Left lung (tissue), 10 donors: ENCODE measurements around the gene CDPF1. TPM values are rescaled to one million over a fixed set of nuclear protein-coding genes. Genes with fewer than 3 reads are reported as not detected.

Source experiments
- ATAC-seq: fragments of 200-7000 bp; cut with Tn5 transposase; one replicate; pipeline ENCODE4 v1.9.1; 2020; ENCODE audit warnings: moderate library complexity
- DNase-seq, 4 donors: peaks; one replicate each; pipeline ENCODE4 v3.0.0-alpha.2; 2013 to 2020
- H3K27ac ChIP-seq, 2 donors: fragments of 200-600 bp; sonication (generic) in 1 of 2; one replicate each; pipeline versions ENCODE4 v1.5.0 to v1.8.0; 2020 to 2021
- H3K27me3 ChIP-seq, 2 donors: fragments of 200-600 bp; sonication (generic) in 1 of 2; one replicate each; pipeline versions ENCODE4 v1.5.0 to v1.8.0; 2020 to 2021
- H3K36me3 ChIP-seq, 2 donors: fragments of 200-600 bp; sonication (generic) in 1 of 2; one replicate each; pipeline versions ENCODE4 v1.5.0 to v1.8.0; 2020 to 2021
- H3K4me1 ChIP-seq, 2 donors: fragments of 200-600 bp; one replicate each; pipeline ENCODE4 v1.8.0; 2021
- H3K4me3 ChIP-seq, 2 donors: fragments of 200-600 bp; sonication (generic) in 1 of 2; one replicate each; pipeline versions ENCODE4 v1.5.0 to v1.8.0; 2020 to 2021; ENCODE audit warnings: mild to moderate bottlenecking in 1 of 2
- H3K9me3 ChIP-seq, 2 donors: fragments of 200-600 bp; sonication (generic) in 1 of 2; one replicate each; pipeline versions ENCODE4 v1.5.0 to v1.8.0; 2020 to 2021
- intact Hi-C, 2 donors: fragments of 100-400 bp; cut with DNase I; formaldehyde crosslinking; loops; one replicate each; pipeline versions ENCODE4 v1.11.2 to v1.14.2; 2022
- polyA plus RNA-seq, 6 donors: library from polyadenylated mRNA; unstranded; fragments of 120-200 nt; gene quantifications; one replicate each; pipeline ENCODE4 v1.2.1, GENCODE V29; 2013; ENCODE audit not compliant: insufficient read length in 6 of 6
- total RNA-seq, 2 donors: library from RNA; stranded (reverse); fragmentation: NEBNext Ultra II Directional; extraction: Animal tissue kit (Norgen Biotek cat#: 25700); gene quantifications; one replicate each; pipeline ENCODE4 v1.2.1, GENCODE V29; 2021
- TF ChIP-seq, protein P1 (sequence below), 2 donors: fragments of 200-600 bp; sonication (generic) in 1 of 2; IDR thresholded peaks; one replicate each; pipeline versions ENCODE4 v1.5.0 to v1.8.0; 2021; ENCODE audit warnings: antibody characterized with exemption in 2 of 2
- donor health status: DM: no; HTN: yes; CAD: no.
- donor health status: DM: no; HTN: no; CAD: no.

The CDPF1 gene
- total and polyA plus RNA-seq, 8 donors = 7.7 to 13.5 (median 11.3) TPM

DNA sequence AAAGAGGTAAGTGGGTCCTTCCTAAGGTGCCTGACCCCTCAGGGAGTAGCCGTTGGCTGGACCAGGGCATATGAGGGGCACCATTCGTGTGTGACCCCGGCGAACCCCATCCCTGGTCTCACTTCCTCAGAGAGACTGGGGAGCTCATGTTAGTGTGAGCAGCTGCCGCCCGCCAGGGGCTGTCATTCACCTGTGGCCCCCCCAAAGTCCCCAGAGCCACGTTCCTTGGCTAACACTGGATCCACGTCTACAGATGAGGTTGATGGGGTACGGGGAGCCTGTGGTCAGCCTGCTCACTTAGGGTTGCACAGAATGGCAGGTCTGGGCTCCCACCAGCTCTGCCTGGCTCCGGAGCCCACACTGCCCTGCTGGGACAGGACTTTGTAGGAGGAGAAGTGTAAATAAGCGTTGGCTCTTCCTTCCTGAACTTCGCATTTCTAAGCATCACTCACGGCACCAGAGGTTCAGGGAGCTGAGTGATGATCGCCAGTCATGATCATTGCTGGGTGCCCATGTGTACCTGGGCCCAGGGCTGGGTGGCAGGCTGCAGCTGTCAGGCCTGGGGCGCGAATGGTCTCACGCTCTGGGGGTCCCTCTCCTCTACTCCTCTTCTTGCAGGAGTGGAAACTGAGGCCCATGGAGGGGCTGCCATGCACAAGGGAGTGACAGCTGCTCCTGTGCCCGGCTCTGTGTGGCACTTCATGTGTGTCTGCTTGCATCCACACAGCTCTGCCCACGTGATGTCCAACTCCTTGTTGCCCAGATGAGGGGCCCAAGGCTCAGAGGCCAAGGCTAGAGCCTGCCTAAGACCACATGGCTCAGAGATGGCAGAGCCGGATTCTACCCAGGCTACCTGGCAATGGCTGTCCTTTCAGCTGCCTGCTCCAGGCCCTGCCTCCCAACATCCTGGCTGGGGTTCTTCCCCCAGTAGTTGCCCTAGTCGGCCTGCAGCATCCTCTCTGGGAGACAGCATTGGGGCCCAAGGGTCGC, 28.9 kb upstream of the CDPF1 start:
- H3K27ac ChIP-seq = no peak overlapping the region
- peaks cover 0 to 96% of the 10 kb centered on the region in 2 donors for H3K36me3 ChIP-seq
- TF ChIP-seq, protein P1, sequence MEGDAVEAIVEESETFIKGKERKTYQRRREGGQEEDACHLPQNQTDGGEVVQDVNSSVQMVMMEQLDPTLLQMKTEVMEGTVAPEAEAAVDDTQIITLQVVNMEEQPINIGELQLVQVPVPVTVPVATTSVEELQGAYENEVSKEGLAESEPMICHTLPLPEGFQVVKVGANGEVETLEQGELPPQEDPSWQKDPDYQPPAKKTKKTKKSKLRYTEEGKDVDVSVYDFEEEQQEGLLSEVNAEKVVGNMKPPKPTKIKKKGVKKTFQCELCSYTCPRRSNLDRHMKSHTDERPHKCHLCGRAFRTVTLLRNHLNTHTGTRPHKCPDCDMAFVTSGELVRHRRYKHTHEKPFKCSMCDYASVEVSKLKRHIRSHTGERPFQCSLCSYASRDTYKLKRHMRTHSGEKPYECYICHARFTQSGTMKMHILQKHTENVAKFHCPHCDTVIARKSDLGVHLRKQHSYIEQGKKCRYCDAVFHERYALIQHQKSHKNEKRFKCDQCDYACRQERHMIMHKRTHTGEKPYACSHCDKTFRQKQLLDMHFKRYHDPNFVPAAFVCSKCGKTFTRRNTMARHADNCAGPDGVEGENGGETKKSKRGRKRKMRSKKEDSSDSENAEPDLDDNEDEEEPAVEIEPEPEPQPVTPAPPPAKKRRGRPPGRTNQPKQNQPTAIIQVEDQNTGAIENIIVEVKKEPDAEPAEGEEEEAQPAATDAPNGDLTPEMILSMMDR (IDR thresholded peaks at IDR 0.05) = no peak
- ATAC-seq = no peak
- intact Hi-C loops = no loop called here
- H3K4me3 ChIP-seq = no peak overlapping the region
- DNase-seq = no peak
- H3K9me3 ChIP-seq = no peaks in the 10 kb centered on the region
- H3K27me3 ChIP-seq = no peaks in the 10 kb centered on the region
- H3K4me1 ChIP-seq = peaks cover 0 to 12% of the 10 kb centered on the region in 2 donors

DNA sequence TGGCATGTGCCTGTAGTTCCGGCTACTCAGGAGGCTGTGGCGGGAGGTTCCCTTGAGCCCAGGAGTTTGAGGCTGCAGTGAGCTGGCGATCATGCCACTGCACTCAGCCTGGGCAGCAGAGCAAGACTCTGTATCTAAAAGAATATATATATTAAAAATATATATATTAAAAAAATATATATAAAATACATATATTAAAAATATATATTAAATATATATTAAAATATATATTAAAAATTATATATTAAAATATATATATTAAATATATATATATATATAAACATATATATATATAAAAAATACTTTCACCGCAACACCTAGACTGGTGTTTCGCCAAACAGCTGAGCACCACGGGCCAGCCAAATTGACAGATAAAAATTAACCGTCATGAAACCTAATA, 26.5 kb upstream of the CDPF1 start:
- TF ChIP-seq, protein P1 (IDR thresholded peaks at IDR 0.05) = no peak
- Histone ChIP-seq H3K4me1 (peaks cover 0 to 12% of the 10 kb centered on the region in 2 donors), H3K36me3 (peaks cover 0 to 96% of the 10 kb centered on the region in 2 donors), H3K27ac (no peak overlapping the region), H3K4me3 (no peak overlapping the region), H3K27me3 (no peaks in the 10 kb centered on the region), H3K9me3 (no peaks in the 10 kb centered on the region)
- intact Hi-C loops = no loop called here
- DNase-seq (no peak), ATAC-seq (no peak)

DNA sequence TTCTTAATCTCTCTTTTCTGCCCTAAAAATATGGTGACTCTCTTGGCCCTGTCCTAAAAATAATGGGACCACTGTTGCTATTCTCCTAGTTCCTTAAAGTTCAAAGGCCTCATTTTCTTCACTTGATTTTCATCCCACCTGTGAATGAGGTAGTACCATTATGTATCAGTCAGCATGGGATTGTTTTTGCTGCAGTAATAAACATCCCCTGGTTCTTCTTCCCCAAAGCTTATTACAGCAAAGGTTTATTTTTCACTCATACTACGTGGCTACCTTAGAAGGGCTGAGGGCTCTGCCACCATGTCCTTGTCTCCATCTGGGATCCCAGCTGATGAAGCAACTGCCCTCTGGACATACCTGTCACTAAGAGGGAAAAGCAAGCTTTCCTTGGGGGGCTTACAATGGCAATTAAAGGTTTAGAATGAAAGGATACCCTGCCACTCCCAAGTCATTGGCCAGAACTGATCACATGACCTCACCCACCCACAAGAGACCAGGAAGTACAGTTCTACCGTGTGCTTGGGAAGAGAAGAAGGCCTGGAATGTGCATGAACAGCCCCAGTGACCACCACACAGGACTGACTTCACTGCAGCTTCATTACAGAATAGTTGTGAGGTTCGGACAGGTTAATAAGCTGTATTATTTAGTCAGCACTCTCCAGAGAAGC, 25.5 kb upstream of the CDPF1 start:
- H3K36me3 ChIP-seq = peaks cover 0 to 91% of the 10 kb centered on the region in 2 donors

DNA sequence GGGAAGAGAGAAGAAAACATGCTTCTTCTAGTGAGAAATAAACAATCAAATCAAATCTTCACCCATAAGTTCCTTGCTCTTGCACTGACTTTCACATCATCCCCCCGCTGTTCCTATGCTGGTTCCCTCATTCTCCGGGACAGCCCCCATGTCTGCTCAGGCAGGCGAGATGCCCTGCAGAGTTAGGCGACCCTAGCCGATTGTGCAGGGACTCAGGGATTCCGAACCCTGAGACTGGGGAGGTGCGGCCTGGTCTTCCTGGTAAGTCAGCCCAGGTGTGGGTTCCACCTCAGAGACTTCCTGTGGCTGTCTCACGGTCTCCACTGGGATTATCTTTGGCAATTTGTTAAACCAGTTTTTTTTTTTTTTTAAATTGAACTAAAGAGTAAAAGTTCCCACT, 24.3 kb upstream of the CDPF1 start:
- H3K4me1 ChIP-seq = peaks cover 3 to 11% of the 10 kb centered on the region in 2 donors
- TF ChIP-seq, protein P1 (IDR thresholded peaks at IDR 0.05) = no peak

More for the DNA sequence above, 25.5 kb upstream of the CDPF1 start:
- no peak overlapping the region for H3K4me3 ChIP-seq
- H3K4me1 ChIP-seq = peaks cover 0 to 6% of the 10 kb centered on the region in 2 donors
- intact Hi-C loops = no loop called here
- no peak overlapping the region for H3K27ac ChIP-seq
- TF ChIP-seq, protein P1 (IDR thresholded peaks at IDR 0.05) = no peak
- H3K27me3 ChIP-seq = no peaks in the 10 kb centered on the region
- ATAC-seq (no peak), DNase-seq (no peak)
- no peaks in the 10 kb centered on the region for H3K9me3 ChIP-seq

More for the DNA sequence above, 24.3 kb upstream of the CDPF1 start:
- no peak overlapping the region for H3K4me3 ChIP-seq
- H3K36me3 ChIP-seq = peaks cover 0 to 78% of the 10 kb centered on the region in 2 donors
- no peaks in the 10 kb centered on the region for H3K27me3 ChIP-seq
- H3K9me3 ChIP-seq = no peaks in the 10 kb centered on the region
- DNase-seq (no peak), ATAC-seq (no peak)
- H3K27ac ChIP-seq = no peak overlapping the region
- intact Hi-C loops = no loop called here
